HepG2 (cell line): ENCODE measurements around the gene SMAD6. TPM values are rescaled to one million over a fixed set of nuclear protein-coding genes. Genes with fewer than 3 reads are reported as not detected.

ENCODE experiments used
- ARID5B ChIP-seq: IDR thresholded peaks from 2 replicates; pipeline ENCODE4 v1.4.0; 2020; ENCODE audit warnings: mild to moderate bottlenecking, missing genetic modification reagents
- ATRX ChIP-seq: sonication (generic); formaldehyde crosslinking; IDR thresholded peaks from 2 replicates; pipeline ENCODE4 v1.4.0; 2020; ENCODE audit warnings: missing genetic modification reagents, borderline replicate concordance
- BRD4 ChIP-seq: sonication (generic); formaldehyde crosslinking; IDR thresholded peaks from 2 replicates; pipeline ENCODE4 v1.4.0; 2020; ENCODE audit warnings: missing genetic modification reagents
- CTCF ChIP-seq: sonication (generic); formaldehyde crosslinking; IDR thresholded peaks from 2 replicates; pipeline ENCODE4 v1.5.0; 2020; ENCODE audit warnings: mild to moderate bottlenecking, missing genetic modification reagents, moderate library complexity
- ETV5 ChIP-seq: IDR thresholded peaks from 2 replicates; pipeline ENCODE4 v1.6.1; 2018; ENCODE audit warnings: missing biosample characterization, missing genetic modification reagents, inconsistent platforms, borderline replicate concordance
- HNRNPK ChIP-seq: fragments of 200-400 bp; formaldehyde crosslinking; IDR thresholded peaks from 2 replicates; pipeline ENCODE4 v1.6.1; 2018; ENCODE audit warnings: low read length, low read depth, moderate library complexity, mild to moderate bottlenecking; ENCODE audit not compliant: poor library complexity, severe bottlenecking
- ISX ChIP-seq: sonication (generic); formaldehyde crosslinking; conservative IDR thresholded peaks from 2 replicates; pipeline ENCODE4 v1.5.0; 2020; ENCODE audit warnings: missing genetic modification reagents
- KDM5B ChIP-seq: sonication (generic); formaldehyde crosslinking; IDR thresholded peaks from 2 replicates; pipeline ENCODE4 v1.4.0; 2020; ENCODE audit warnings: missing genetic modification reagents, mild to moderate bottlenecking, borderline replicate concordance
- MBNL3 ChIP-seq: fragments of 250-450 bp; sonication (Bioruptor Pico); conservative IDR thresholded peaks from 2 replicates; pipeline ENCODE4 v1.8.0; 2022; ENCODE audit warnings: mild to moderate bottlenecking, inconsistent platforms
- MED13 ChIP-seq: sonication (generic); formaldehyde crosslinking; IDR thresholded peaks from 2 replicates; pipeline ENCODE4 v1.5.0; 2020; ENCODE audit warnings: missing genetic modification reagents
- RAD21 ChIP-seq: fragments of 450-650 bp; formaldehyde crosslinking; IDR thresholded peaks from 2 replicates; pipeline ENCODE4 v1.5.0; 2020; ENCODE audit warnings: mild to moderate bottlenecking
- RFX5 ChIP-seq: IDR thresholded peaks from 2 replicates; pipeline ENCODE4 v1.6.1; 2011; ENCODE audit warnings: low read depth, low read length, improper control_type of control experiment
- RFXAP ChIP-seq: sonication (generic); formaldehyde crosslinking; IDR thresholded peaks from 2 replicates; pipeline ENCODE4 v1.4.0; 2020; ENCODE audit warnings: missing genetic modification reagents, borderline replicate concordance
- SNAPC2 ChIP-seq: sonication (generic); formaldehyde crosslinking; IDR thresholded peaks from 2 replicates; pipeline ENCODE4 v1.8.1; 2022; ENCODE audit warnings: mild to moderate bottlenecking, missing genetic modification reagents
- ZBTB39 ChIP-seq: sonication (generic); formaldehyde crosslinking; IDR thresholded peaks from 2 replicates; pipeline ENCODE4 v1.5.0; 2020; ENCODE audit warnings: missing genetic modification reagents
- ZBTB46 ChIP-seq: sonication (generic); formaldehyde crosslinking; IDR thresholded peaks from 2 replicates; pipeline ENCODE4 v1.4.0; 2020; ENCODE audit warnings: mild to moderate bottlenecking, missing genetic modification reagents, borderline replicate concordance
- ZNF354B ChIP-seq: sonication (generic); formaldehyde crosslinking; IDR thresholded peaks from 2 replicates; pipeline ENCODE4 v1.8.0; 2022; ENCODE audit warnings: mild to moderate bottlenecking, missing genetic modification reagents
- ZNF607 ChIP-seq: sonication (generic); formaldehyde crosslinking; IDR thresholded peaks from 2 replicates; pipeline ENCODE4 v1.5.1; 2020; ENCODE audit warnings: missing genetic modification reagents, mild to moderate bottlenecking, borderline replicate concordance
- ZNF644 ChIP-seq: IDR thresholded peaks from 2 replicates; pipeline ENCODE4 v1.6.1; 2016; ENCODE audit warnings: low read depth
- polyA plus RNA-seq, 8 experiments: library from polyadenylated mRNA; depleted of rRNA in 3 of 8; stranded (reverse) in 7 of 8; unstranded in 1 of 8; fragments of >200 nt; fragmentation: Illumina TruSeq in 4 of 8; extraction: Trizol in 4 of 8; gene quantifications; 2 replicates each; pipeline versions ENCODE4 v1.2.1 to v1.2.3, GENCODE V29; 2011 to 2016; ENCODE audit warnings: low read depth in 4 of 8, missing spikeins in 1 of 8, mixed read lengths in 1 of 8; ENCODE audit not compliant: insufficient read depth in 1 of 8
- total RNA-seq, 5 experiments: library from RNA; depleted of rRNA; stranded (reverse); fragments of >200 nt; fragmentation: Illumina TruSeq; extraction: Trizol; gene quantifications; 2 replicates each; pipeline ENCODE4 v1.2.3, GENCODE V29; 2016; ENCODE audit warnings: low read depth in 1 of 5

The SMAD6 gene
- total and polyA plus RNA-seq, 2 of the 13 experiments (the other 11 are each of a cell fraction or from before 2014, with no cell fraction given): 3.3 to 4.4 TPM

GRCh38 chr15:66702035-66702786 lies at the start of gene SMAD6 (continued):
- TF ChIP-seq ZBTB46: no peak
- TF ChIP-seq MED13 (CRISPR knock-in tag): no peak
- TF ChIP-seq ZNF354B (CRISPR knock-in tag): no peak
- TF ChIP-seq SNAPC2 (CRISPR knock-in tag): no peak
- no peak for TF ChIP-seq BRD4 (CRISPR knock-in tag)
- no peak for TF ChIP-seq ATRX (CRISPR knock-in tag)
- peak; percentile 31; the same call in 1 of the 2 replicates for TF ChIP-seq RAD21 (CRISPR knock-in tag)
- no peak for TF ChIP-seq CTCF (CRISPR knock-in tag)
- no peak for TF ChIP-seq ZBTB39
- 0 out of 2 replicates have a peak, but pooled peaks have one; percentile 34 for TF ChIP-seq RFXAP (CRISPR knock-in tag)
- no peak; the same call in 1 of the 2 replicates for TF ChIP-seq ETV5 (CRISPR knock-in tag)
- no peak for TF ChIP-seq KDM5B
- TF ChIP-seq ARID5B (CRISPR knock-in tag): peak; percentile 63; the same call in 1 of the 2 replicates
- no peak for TF ChIP-seq MBNL3 (CRISPR knock-in tag)
- no peak for TF ChIP-seq HNRNPK
- TF ChIP-seq ZNF644: no peak
- TF ChIP-seq ISX (CRISPR knock-in tag): no peak
- no peak for TF ChIP-seq RFX5
- TF ChIP-seq ZNF607 (CRISPR knock-in tag): peak; percentile 66; the same call in 1 of the 2 replicates
